ENCODE measurements around the gene GFOD1. TPM values are rescaled to one million over a fixed set of nuclear protein-coding genes. Genes with fewer than 3 reads are reported as not detected.

Gene GFOD1, protein sequence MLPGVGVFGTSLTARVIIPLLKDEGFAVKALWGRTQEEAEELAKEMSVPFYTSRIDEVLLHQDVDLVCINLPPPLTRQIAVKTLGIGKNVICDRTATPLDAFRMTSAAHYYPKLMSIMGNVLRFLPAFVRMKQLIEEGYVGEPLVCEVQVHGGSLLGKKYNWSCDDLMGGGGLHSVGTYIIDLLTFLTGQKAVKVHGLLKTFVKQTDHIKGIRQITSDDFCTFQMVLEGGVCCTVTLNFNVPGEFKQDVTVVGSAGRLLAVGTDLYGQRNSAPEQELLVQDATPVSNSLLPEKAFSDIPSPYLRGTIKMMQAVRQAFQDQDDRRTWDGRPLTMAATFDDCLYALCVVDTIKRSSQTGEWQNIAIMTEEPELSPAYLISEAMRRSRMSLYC
- total RNA-seq (2014; rRNA removed; shearing (Covaris generic)), result 3.4 and 3.7 TPM in 2 replicates

DNA sequence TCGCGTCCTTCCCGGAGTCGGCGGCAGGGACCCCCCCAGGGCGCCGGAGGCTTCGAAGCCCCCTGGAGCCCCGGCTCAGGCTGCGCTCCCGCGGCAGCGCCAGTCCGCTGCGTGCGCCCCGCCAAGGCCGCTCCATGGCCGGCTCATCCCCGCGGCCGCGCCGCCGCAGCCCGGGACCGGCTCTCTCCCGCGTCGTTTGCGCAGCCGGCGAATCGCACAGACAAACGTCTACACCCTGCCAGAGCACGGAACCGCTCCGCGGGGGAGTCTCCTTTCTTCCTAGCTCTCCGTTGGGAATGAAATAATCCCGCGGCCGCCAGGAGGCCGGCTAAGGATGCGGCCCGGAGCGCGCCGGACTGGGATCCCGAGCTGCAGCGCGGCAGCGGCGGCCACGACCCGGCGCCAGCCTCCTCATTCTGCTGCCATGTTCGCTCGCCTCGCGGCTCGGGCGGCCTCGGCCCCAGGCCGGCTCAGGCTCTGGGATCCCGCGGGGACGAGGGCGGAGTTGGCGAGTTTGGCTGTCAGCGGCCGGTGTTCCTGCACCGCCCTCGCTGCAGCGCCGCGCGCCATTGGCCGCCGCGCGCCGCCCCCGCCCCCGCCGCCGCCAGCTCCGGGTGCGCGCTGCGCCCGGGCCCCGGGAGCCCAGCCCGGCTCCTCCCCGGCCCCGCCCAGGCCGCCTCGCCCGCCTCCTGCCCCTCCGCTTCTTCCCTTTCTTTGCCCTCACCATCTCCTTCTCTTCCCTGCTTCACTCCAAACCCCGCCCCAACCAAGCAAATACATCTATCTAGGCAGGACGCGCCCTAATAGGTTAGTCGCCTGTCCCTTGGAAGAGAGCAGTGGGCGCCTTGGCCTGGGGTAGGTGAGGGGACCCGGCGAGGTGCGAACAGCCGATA lies at the start of gene GFOD1:
Gene GFOD1 (minus strand): TSS at position 479 of the 893 bp plus-strand sequence. CDS start 710 bp downstream, outside the sequence.

DNA sequence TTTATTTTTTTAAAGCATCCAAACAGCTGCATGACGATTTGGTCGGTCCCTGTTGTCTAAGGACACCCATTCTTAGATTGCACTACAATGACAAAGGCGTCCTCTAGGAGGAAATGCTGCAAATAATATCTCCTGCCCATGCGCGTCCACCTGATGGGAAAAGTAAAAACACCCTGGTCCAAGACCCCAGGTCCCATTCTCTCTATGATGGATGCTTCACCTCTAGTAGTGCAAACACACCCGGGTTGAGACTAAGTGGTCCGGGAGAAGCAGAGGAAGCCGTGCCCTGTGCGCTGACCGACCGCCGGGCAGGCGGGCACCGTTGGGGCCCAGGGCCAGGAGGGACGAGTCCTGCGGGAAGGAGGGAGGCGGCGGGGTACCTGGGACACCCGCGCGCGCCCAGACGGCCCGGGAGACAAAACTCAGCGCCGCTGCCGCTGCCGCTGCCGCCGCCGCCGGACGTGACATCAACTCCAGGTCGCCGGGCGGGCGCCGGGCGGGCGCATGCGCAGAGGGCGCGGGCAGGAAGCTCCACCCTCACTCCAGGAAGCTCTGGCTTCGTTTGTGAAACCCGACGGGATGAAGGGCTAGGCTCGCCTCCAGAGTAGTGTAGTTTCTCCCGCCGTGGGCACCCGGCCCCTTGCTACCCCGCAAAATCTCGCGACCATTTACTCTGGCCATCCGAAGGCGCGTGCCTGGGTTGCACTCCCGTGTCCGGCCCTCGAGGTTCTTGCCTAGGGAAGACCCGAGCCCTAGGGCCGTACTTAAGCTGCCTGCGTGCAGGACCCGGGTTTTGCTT lies 159.1 kb downstream of the GFOD1 start, which contains the start of gene TBC1D7:
Gene TBC1D7 (minus strand): TSS at position 462 of the 799 bp plus-strand sequence. CDS start 1,639 bp downstream, outside the sequence.

Other genes with a start within 250 kb of the GFOD1 start
- gene TBC1D7, start 159.1 kb downstream of the GFOD1 start, total RNA-seq (2014; rRNA removed; shearing (Covaris generic)), result 8.7 and 10.9 TPM in 2 replicates
- 6.1 and 6.3 TPM in 2 replicates for gene SIRT5, start 87.0 kb upstream of the GFOD1 start, total RNA-seq (2014; rRNA removed; shearing (Covaris generic))
- gene NOL7, start 127.7 kb upstream of the GFOD1 start, total RNA-seq (2014; rRNA removed; shearing (Covaris generic)), result 93.1 and 96.1 TPM in 2 replicates
- 14.3 and 17.8 TPM in 2 replicates for gene RANBP9, start 224.2 kb upstream of the GFOD1 start, total RNA-seq (2014; rRNA removed; shearing (Covaris generic))